HTR-8/SVneo (cell line): ENCODE data around the gene LHX4.

Experiments
- DNase-seq: peaks from one replicate; pipeline ENCODE4 v3.0.0; 2011; ENCODE audit warnings: low spot score, mixed read lengths; ENCODE audit not compliant: insufficient read length
- FAIRE-seq: peaks from 2 replicates; lab custom pipeline; 2011; peaks lifted over from hg19 to GRCh38; lab: Jason Lieb, UNC

Gene LHX4

GRCh38 chr1:180224902-180225301 is 5.2 kb upstream of the LHX4 start:
- FAIRE-seq: no peak

DNA sequence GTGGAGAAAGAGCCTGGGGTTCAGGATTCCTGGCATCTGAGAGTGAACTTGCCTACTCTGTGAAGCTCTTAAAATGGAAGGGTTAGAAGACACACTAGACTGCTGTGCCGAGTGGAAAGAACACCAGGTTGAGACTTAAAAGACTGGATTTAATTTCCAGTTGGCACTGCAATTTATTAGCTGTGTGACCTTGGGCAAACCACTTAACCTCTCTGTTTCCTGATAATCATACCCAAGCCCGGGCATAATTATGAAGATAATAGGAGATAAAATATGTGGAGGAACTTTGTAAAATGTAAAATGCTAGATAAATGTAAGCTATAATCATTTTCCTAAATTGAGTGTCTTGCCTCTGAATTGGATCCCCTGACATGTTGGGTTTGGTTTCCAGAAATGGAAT is 4.7 kb upstream of the LHX4 start:
- FAIRE-seq: no peak
- DNase-seq: no peak

More at GRCh38 chr1:180224902-180225301, 5.2 kb upstream of the LHX4 start:
- no peak for DNase-seq

- no peak for FAIRE-seq
- DNase-seq: no peak
These were observed 2.0 kb upstream of the LHX4 start for GRCh38 chr1:180227861-180228647.

DNA sequence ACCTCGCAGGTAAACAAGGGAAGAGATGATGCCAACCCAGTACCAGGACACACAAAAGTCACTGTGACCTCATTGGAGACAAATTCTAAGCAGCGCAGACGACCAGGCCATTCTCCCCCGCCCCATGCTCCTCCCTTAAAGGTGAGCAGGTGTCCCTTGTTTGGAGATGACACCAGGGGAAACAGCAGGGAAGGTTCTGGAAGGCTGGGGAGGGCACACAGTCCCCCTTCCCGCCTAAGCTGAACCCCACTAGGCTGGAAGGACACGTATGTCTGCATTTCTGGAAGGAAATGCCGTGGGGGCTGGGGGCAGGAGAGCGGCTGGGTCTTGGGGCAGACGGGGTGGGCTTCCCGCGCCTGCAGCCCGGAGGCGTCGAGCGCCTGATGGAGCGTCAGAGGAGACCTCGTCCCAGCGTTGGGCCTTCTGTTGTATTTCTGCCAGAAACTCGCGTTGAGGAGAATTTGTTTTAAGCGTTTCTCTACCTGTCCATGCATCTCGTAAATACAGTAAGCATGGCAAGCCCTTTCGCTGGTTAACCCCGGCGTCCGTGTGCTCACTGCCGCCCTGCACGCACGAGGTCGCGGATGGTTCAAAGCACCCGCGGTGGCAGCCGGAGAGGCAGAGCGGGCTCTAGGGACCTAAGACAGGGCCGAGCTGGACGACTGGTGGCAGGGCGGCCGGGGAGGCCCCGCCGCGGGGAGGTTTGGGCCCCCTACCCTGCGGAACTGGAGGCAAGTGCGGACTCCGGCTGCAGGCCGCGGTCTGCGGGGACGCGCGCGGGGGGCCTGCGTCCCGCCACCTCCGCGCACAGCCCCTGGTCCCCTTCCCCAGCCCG is 1.2 kb upstream of the LHX4 start:
- DNase-seq (no peak), FAIRE-seq (no peak)

- DNase-seq (no peak), FAIRE-seq (no peak)
These were observed 339 bp downstream of the LHX4 start for GRCh38 chr1:180230416-180230790.

DNA sequence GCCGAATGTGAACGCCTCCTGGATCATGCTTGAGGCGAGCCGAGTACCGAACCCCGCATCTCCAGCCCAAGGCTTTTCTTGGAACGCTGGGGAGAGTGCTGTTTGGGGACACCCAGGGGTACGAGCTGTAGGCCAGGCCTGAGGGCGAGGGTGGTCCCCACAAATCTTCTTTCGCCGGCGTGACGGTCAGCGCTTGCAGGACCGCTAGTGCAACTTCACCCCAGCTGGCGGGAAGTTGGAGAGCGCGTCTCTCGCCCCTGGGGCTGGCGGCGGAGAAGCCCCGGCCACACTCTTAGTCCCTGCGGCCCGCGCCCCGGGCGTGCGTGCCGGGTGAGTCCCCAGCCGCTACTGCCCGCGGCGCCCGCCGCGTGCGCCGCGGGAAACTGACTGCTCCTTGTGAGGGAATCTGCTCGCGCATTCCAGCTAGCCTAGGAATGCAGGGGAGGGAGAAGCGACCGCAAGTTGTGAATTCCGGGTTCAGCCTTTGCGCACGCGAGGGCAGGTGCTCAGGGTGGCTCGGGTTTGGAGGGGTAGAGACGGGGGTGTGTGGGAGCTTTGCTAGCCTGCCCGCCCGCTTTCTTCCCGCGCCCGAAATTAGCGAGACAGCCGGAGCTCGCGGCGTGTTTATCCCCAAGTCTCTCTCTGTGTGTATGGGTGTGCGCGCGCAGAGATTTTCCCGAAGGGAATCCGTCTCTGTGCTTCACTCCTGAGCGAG is 884 bp downstream of the LHX4 start:
- DNase-seq (peak; percentile 62), FAIRE-seq (peak; percentile 42)

GRCh38 chr1:180231506-180231921 is 1.4 kb downstream of the LHX4 start:
- DNase-seq (peak; percentile 59), FAIRE-seq (peak; percentile 48)

- no peak for FAIRE-seq
These were observed 1.9 kb downstream of the LHX4 start for GRCh38 chr1:180231936-180232335.

DNA sequence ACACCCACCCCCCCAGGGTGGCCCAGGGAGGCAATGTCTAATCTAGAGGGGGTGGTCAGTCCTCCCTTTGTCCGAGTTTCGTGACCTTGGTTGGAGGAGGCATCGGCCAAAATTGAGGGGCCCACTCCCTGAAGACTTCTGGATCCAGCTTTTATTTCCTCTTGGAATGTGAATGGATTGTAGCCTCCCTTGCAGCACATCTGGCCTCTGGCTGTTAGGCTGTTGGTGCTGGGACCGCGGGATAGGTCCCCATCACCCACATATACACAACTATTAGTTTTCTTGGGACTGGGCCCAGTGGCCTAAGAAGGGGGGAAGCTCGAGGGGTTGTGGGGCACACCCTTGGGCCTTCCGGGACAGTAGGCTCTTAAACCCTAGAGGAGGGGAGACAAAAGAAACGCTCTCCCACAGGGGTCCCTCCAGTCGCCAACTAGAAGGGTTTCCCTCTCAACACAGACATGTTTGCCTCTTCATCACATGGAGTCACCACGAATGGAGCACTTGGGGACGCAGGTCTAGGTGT is 2.5 kb downstream of the LHX4 start:
- FAIRE-seq: no peak
- DNase-seq: no peak

More at GRCh38 chr1:180231936-180232335, 1.9 kb downstream of the LHX4 start:
- DNase-seq: no peak

DNA sequence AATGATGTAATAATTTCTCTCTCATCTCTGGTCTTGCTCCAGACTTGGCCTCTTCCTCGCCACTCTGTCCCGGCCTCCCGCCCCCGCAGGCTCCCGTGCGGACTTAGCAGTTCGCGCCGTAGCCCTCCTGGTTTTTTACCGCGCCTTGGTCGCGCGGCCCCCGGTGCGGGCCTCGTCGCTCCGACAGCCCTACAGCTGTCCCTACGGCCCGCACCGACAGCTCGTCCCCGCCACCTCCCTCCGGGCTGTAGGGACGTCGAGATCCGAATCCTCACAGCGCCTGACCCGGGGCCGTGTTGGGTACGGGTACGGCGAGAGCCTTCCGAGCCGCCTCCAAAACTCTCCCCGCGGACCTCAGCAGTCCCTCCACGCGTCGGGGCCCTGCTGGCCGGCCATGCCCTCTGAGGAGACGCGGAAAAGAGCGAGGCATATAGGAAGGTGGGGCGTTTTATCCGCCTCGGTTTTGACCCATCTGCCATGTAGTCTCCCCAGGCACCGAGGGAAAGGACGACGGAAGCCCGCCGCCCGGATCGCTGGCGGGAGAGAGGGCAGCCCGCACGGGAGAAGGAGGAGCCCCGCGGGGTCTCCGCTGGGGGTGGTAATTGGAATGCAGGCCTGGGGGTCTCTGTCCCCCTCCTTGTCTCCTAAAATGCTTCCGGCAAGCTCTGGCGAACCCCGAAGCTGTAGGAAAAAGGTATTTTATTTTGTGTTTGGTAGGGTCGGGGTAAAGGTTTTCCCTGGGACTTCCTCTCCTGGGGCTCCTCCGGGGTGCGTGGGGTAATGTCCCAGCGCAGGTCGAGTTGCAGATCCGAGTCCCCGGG is 3.3 kb downstream of the LHX4 start:
- DNase-seq (no peak), FAIRE-seq (no peak)

DNA sequence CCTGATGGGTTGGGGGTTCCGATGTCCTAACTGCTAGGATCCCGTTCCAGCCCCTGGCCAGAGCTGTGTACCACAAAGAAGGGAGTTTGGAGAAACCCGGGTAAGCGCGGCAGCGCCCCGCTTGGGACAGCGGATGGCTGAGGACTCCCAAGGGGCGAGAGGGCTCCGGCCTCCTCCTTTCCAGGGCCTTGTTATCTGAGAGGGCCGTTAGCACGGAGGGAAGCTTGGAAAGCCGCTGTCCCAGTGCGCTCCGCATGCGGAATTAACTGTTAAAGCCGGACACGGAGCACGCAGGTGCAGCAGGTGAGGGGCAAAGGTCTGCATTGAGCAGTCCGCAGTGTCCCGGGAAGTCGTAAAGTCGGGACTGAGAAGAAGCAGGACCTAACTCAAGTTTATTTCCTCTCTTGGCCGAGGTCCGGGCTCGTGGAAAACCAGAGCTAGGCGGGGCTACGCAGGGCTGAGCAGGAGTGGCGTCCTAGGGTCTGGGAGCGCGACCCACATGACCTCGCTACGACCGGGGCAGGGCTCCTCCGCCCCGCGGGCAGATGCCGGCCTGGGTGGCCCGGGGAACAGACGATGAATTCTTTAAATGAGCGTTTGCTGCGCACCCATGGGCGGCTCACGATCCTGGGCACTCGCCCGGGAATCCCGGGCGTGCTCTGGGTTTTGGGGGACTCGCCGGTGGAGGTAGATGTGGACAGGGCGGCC is 4.5 kb downstream of the LHX4 start:
- FAIRE-seq (no peak), DNase-seq (no peak)

DNA sequence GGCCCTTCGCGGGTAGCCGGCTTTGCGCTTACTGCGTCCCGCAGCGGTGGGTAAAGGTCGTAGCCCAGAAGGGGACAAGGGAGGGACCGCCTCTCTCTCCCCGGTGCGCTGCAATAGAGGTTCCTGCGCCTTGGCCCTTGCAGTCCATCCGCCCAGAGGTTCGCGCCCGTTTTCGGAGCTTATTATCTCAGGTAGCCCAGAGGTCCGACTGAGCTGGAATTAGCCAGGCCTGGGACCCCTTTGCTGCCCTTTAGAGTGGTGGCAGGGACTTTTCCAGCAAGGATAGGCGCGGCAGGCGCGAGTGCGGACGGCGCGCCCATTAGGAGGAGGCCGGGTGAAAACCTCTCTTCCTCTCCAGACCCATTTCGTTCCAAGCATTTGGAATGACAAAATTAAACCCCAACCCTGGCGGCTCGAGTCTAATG is 5.0 kb downstream of the LHX4 start:
- no peak for DNase-seq
- FAIRE-seq: no peak

- DNase-seq: no peak
- FAIRE-seq: no peak
These were observed 5.6 kb downstream of the LHX4 start for GRCh38 chr1:180235502-180236239.

- DNase-seq (no peak), FAIRE-seq (no peak)
These were observed 6.8 kb downstream of the LHX4 start for GRCh38 chr1:180236698-180237509.

- FAIRE-seq (no peak), DNase-seq (no peak)
These were observed 7.9 kb downstream of the LHX4 start for GRCh38 chr1:180237869-180238476.

DNA sequence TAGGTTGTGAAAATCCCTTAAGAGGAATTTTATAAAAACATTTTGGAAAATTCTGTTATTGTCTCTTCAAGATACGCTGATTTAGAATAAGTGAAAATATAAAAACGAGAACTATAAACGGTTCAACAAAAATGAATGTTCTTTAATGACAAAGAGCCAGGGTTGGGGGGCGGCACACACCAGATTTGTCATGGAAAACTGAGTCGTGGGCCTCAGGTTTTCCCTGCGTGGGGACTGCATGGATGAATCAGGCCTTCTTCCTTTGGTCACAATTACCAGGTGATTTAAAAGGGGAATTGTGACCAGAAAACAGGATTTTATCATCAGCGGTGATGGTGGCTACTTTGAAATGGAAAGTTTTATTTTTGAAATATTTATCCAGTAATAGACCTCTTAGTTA is 8.6 kb downstream of the LHX4 start:
- no peak for DNase-seq
- no peak for FAIRE-seq
